GM21515 (cell line): ENCODE results near the gene STXBP6.
"Not testable (repeated sequence)": the region's sequence is repeated elsewhere in the genome, so short reads cannot be mapped to it uniquely, and the experiment has no call there.

Source experiments
- ATAC-seq: cut with Tn5 transposase; IDR thresholded peaks from one replicate; pipeline ENCODE4 v1.9.1; 2021; ENCODE audit not compliant: unreplicated experiment

Gene STXBP6

DNA sequence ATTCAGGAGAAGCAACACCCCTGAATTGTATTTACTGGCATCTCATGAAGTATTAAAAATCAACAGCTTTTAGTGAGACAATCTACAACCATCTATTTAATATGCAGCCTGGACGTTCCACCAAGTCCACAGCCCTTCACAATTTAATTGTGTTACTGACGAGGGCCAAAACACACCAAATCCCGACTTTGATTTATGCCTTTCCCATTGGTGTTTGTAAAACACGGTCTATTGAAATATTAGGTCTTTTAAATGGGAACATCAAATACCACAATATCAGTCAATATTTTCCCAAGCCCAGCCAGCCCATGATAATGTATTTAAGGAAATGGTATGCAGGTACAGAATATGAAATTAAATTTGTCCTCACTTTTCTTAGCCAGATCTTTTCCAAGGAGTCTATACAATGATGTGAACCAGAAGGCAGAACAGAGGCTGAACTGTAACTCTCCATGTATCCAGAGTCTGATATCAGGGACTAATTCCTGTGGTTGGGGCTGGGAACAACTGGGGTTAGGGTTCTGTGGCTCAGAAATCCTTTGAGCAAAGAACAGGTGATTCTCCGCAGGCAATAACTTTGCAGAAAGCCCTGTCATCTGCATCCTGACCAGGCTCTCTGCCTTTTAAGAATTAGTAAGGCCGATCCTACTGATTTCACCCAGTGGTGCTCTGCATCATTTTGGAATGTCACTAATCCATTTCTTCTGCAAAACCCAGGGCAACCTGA is 236.7 kb downstream of the STXBP6 start:
- no peak for ATAC-seq

DNA sequence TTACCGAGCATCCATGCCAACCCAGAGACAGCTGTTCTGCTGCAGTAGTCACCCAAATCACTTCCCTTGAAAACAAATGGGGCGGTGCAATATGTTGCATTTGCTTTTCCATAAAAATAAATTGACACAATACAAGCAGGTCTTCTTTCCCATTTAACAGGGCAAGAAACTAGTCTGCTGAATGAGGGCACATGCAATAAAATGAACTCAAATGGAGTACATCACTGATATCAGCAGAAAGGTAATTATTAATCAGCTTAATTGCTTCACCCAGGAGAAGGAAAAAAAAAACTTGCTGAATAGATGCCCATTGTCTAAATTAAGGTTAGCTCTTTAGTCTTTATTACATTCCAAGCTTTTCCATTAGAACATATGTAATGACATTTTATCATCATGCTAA is 240.8 kb downstream of the STXBP6 start:
- no peak for ATAC-seq

- ATAC-seq = no peak
Measured at GRCh38 chr14:24808412-24808811, 241.5 kb downstream of the STXBP6 start.

DNA sequence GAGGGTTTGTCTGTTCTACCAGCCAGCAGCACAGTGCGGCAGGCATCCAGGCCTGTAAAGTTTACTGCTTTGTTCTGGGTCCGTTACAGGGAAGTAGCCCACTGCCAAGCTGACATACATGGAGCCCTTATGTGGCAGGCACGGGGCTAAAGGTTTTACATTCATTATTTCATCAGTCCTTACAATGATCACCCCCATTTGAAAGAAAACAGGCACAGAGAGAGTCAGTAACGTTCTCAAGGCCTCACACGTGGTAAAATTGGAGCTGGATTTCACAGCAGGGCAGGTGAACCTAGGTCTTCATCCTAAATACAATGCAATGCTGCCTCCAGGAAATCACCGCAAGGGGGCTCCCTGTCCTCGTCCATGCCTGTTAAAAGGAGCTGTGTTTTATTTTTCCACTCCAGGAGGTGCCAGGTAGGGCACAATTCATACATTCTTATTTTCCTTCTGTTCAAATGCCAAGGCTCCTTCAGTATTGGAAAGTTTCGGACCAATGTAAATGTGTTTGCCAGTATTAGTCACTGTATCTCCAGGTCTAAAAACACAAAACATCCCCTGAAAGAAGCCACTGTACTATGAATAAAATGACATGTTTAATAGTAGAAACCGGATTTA is 243.8 kb downstream of the STXBP6 start:
- no peak for ATAC-seq

DNA sequence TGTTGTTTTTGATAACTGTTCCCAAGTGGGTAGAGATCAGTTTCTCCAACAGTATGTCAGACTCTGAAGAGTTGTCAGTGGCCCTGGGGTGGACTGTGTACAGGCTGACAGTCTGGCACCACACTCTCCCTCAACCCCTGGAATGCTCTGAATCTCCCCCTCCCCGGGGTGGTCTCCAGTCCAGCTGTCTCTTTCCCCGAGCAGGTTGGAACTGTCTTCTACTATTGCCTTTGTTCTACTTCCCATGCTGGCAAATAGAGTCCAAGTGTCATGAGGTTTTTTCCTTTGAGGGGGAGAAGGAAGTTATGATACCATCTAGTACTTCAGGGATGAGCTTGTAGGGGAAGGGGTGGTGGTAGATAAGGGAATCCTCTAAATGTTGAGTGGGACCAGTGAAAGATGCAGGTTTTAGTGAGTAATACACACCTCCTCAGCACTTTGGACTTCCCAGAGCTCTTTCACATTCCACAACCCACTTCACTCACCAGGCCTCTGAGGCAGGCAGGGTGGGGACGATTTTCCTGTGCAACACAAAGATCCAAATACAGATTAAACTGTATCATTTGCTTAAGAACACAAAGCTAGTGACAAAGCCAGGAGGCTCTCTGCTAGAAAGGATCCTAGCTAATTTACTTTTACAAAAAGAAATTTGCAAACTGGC is 245.3 kb downstream of the STXBP6 start:
- no peak for ATAC-seq

GRCh38 chr14:24803933-24804494 is 245.9 kb downstream of the STXBP6 start:
- no peak for ATAC-seq

DNA sequence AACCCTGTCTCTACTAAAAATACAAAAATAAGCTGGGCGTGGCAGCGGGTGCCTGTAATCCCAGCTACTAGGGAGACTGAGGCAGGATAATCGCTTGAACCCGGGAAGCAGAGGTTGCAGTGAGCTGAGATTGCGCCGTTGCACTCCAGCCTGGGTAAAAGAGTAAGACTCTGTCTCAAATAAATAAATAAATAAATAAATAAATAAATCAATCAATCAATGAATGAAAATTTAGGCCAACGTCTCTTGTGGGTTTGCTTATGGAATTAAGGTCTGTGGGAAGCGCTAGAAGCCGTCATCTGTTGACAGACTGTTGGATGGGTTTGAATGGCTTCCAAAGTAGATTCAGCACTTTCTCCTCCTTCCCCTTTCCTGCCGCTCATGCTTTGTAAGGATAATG is 246.5 kb downstream of the STXBP6 start:
- not testable (repeated sequence) for ATAC-seq

DNA sequence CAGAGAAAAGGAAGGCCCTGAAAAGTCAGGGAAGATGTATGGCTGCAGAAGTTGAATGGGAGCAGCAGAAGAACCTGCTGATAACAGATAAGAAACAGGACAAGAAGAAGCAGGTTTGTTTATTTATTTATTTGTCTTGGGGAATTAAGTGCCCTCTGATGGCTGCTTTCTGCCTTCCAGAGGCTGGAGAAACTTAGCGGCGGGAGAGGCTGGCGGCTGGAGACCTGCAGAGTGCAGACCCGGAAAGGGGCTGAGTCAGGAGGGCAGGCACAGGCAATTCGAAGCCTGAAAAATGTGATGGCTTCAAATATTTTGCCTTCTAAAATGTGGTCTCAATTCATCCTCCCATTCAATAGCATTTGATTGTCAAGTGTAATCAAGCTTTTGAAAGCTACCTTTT is 247.7 kb downstream of the STXBP6 start:
- no peak for ATAC-seq

DNA sequence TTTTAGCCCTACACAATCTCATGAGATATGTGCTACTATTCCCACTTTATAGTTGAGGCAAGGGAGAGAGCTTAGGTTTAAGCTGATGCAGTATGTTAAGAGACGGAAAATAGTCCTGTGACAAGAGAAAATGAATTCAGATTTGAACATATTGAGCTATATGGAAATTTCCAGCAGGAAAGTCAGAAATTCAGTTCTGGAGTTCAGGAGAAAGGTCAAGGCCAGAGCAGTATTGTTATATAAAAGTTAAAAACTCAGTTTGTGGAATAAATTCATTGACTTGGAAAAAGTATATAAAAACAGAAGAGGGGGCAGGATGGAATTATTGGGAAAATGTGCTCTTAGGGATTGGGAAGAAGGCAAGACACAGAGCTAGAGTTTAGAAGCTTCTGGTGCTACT is 248.9 kb downstream of the STXBP6 start:
- no peak for ATAC-seq

- no peak for ATAC-seq
Measured at GRCh38 chr14:24798911-24799462, 251.0 kb downstream of the STXBP6 start.

DNA sequence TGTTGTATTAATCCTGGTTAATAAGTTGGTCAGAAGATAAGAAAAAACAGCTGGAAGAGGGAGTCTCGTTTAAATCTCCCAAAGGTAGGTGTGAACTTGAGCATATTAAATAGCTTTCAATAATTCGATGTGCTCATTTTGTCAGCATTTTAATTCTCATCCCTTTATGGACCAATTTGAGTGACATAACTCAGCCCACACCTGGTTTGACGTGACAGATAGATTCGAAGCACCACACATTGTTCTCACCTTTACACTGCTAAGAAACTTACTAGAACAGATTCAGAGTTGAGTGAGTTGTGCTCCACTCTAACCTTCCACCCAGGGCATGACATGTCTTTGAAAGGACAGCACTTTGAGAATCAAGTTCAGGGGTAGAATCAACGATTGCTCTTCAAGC is 254.5 kb downstream of the STXBP6 start:
- no peak for ATAC-seq

DNA sequence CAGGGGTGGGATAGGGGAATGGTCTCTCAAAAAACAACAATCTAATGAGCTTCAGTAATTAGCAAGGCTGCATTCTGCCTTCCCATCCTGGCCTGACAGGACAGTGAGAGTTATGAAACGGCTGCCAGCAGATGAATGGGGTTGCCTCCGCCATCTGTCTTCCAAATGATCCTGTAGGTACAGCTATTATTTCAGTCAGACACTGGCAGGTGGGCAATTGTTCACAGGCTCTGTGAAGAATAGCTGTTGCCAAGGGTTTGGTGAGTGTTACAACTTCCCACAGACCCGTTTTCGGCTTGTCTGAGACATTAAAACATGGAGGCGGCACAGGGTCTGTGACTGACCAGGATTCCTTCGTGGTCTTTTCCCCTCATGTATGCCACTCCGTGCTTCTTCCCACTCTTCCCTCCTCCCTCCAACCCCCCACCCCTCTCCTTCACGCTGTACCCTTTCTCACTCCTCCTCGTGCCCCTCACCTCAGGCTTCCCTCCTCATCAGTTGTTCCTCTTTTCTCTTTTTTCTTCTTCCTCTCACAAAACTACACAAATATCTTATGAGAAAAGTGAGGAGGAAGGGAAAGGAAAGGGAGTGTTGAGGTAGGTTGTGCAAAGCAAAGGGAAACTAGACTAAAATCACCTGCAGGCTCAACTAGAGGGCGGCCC is 255.2 kb downstream of the STXBP6 start:
- no peak for ATAC-seq

DNA sequence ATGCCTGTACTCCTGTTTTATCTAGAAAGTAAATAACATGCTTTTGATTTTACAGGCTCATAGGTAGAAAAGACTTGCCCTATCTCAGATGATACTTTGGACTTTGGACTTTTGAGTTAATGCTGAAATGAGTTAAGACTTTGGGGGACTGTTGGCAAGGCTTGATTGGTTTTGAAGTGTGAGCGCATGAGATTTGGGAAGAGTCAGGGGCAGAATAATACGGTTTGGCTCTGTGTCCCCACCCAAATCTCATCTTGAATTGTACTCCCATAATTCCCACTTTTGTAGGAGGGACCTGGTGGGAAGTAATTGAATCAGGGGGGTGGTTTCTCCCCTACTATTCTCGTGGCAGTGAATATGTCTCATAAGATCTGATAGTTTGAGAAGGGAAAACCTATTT is 259.8 kb downstream of the STXBP6 start:
- ATAC-seq = no peak

DNA sequence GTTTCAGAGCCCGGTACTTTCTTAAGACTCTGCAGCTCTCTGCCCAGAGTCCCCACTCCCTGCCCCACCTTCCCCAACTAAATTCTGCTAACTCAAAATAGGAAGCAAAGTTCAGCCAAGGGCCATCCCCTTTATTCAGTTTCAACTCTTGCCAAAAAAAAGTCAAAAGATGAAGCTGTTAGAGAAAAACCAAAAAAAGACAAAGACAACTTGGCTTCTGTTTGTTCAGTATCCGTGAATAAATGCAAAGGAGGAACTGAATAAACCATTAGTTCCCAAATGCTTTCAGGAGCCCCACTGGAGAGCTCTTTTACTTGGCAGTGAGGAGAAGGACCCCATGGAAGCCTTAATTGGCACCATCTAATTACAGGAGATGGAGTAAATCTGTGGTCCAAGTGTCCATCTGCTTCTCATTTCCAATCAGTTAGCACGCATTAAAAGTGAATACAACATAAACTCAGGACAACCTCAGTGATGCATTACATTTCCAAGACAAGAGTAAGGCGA is 260.5 kb downstream of the STXBP6 start:
- ATAC-seq = no peak

- ATAC-seq = no peak
Measured at GRCh38 chr14:24785698-24786097, 264.2 kb downstream of the STXBP6 start.

DNA sequence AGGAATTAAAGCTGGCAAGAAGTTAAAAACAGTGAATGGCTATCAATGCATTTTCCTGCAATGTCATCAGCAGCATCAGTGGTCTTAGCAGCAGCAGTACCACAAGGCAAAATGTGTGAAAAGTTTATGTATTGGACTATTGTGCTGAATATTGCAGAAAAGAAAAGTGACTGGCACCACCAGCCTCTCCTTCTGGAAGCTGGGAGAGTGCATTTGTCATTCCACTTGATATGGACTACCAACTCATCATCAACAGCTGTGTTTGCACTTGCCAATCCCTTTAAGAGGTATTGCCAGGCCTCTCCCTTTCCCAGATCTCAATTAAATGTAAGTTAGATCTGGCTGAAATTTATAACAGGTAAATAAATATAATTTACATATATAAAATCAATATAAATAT is 265.0 kb downstream of the STXBP6 start:
- ATAC-seq = no peak

DNA sequence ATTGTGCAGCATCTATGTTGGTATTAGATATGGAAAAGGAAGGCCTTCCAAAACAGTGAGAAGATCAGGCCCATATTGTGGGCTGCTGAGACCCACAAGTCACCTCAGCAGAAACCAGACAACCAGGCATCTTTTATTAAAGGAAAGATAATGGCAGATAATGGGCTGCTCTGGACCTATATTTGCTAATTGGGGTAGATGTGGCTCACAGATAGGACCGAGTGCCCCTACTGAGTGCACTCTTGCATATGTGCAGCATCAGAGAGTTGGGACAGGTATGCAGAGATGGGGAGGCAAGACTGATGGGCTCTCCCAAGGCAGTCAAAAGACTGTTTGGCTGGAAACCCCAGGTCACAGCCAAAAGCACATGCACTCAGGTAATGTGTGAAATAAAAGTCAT is 266.2 kb downstream of the STXBP6 start:
- ATAC-seq = no peak

GRCh38 chr14:24780281-24780680 is 269.7 kb downstream of the STXBP6 start:
- ATAC-seq = no peak

GRCh38 chr14:24777678-24778077 is 272.3 kb downstream of the STXBP6 start:
- no peak for ATAC-seq

- ATAC-seq = no peak
Measured at GRCh38 chr14:24775950-24776349, 274.0 kb downstream of the STXBP6 start.
